Left renal cortex interstitium (tissue), 4 donors: ENCODE data around the gene VAMP7. TPM values are rescaled to one million over a fixed set of nuclear protein-coding genes. Genes with fewer than 3 reads are reported as not detected.
"Not testable (repeated sequence)": the region's sequence is repeated elsewhere in the genome, so short reads cannot be mapped to it uniquely, and the experiment has no call there.

Experiments used
- DNase-seq, 4 donors: peaks; one replicate each; pipeline ENCODE4 v3.0.0-alpha.2; 2013; ENCODE audit warnings: low read depth in 4 of 4, low spot score in 2 of 4, missing footprints in 1 of 4
- polyA plus RNA-seq, 4 donors: library from polyadenylated mRNA; unstranded; fragments of 120-200 nt; gene quantifications; one replicate each; pipeline ENCODE4 v1.2.1, GENCODE V29; 2013; ENCODE audit not compliant: insufficient read length in 4 of 4

Gene VAMP7
- polyA plus RNA-seq, 4 donors, result 38.0 to 53.8 (median 47.2) TPM

DNA sequence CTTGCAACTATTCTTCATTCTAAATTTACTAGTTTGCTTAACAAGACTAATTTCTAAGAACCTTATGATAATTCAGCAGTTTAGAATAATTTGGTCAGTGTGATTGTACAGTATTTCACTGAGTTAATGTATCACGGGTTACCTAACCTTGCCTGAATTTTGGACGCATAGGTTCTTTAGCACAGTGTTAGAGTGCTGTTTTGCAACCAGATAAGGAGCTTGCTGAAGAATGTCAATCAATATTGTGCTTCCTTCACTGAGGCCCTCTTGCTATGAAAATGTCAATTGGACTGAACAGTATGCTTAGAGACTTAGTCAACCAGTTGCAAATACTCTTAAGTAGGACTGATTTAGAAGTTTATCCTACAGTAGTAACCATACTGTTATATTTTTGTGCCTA is 19.6 kb downstream of the VAMP7 start:
- no peak for DNase-seq

DNA sequence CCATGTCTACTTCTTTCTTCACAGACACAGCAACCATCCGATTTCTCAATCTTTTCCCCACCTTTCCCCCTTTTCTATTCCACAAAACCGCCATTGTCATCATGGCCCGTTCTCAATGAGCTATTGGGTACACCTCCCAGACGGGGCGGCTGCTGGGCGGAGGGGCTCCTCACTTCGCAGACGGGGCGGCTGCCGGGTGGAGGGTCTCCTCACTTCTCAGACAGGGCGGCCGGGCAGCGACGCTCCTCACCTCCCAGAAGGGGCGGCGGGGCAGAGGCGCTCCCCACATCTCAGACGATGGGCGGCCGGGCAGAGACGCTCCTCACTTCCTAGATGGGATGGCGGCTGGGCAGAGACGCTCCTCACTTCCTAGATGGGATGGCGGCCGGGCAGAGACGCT is 26.5 kb downstream of the VAMP7 start:
- not testable (repeated sequence) for DNase-seq

DNA sequence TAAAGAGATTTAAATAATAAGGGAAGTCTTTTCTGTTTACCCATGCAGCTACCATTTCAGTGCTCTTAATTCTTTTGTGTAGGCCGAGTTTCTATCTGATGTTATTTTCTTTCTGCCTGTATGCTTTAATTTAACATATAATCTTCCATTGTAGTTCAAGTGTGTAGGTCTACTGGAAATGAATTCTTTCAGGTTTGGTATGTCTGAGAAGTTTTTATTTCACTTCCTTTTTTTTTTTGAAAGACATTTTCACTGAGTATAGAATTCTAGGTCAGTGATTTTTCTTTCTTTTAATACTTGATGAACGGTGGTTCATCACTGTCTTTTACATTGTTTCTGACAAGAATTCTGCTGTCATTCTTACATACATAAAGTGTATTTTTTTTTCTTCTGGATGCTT is 42.1 kb downstream of the VAMP7 start:
- DNase-seq, result no peak

DNA sequence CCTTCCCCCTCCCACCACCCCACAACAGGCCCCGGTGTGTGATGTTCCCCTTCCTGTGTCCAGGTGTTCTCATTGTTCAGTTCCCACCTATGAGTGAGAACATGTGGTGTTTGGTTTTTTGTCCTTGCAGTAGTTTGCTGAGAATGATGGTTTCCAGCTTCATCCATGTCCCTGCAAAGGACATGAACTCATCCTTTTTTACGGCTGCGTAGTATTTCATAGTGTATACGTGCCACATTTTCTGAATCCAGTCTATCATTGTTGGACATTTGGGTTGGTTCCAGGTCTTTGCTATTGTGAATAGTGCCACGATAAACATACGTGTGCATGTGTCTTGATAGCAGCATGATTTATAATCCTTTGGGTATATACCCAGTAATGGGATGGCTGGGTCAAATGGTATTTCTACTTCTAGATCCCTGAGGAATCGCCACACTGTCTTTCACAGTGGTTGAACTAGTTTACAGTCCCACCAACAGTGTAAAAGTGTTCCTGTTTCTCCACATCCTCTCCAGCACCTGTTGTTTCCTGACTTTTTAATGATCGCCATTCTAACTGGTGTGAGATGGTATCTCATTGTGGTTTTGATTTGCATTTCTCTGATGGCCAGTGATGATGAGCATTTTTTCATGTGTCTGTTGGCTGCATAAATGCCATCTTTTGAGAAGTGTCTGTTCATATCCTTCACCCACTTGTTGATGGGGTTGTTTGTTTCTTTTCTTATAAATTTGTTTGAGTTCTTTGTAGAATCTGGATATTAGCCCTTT is 49.9 kb downstream of the VAMP7 start:
- DNase-seq, result not testable (repeated sequence)

DNA sequence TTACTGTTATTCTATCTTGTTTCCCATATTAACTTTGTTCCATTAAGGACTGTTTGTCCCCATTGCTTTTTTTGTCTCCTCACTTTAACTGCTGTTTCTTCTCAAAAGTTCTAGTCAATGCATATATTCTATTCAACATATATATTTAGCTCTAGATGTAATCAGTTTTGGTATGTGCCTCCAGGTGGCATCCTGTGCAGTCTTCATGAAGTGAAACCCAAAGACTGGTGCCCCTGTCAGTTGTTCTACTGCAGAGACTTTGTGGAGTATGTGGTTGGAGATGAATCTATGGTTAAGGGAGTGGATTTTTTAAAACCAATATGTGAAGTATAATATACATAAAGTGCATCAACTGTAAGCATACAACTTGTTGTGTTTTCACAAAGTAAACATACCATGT is 57.0 kb downstream of the VAMP7 start:
- no peak for DNase-seq

DNA sequence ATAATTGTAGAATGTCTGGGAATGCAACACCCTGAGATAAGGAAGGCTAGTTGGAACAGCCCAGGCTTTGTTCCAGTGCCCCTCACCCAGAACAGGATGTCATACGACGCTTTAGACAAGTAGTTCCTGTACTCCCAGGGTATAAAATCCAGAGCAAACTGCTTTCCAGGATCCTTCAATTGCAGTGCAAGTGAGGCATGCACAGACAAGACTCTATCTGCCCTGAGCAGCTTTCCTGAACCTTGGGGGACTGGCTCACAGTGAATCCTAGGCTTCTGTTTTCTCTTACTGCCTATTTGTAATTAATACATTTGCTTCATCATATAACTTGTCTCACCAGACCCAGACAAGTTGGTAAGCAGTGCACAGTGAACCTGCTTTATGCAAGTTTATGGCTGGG is 68.0 kb downstream of the VAMP7 start:
- DNase-seq, result no peak

DNA sequence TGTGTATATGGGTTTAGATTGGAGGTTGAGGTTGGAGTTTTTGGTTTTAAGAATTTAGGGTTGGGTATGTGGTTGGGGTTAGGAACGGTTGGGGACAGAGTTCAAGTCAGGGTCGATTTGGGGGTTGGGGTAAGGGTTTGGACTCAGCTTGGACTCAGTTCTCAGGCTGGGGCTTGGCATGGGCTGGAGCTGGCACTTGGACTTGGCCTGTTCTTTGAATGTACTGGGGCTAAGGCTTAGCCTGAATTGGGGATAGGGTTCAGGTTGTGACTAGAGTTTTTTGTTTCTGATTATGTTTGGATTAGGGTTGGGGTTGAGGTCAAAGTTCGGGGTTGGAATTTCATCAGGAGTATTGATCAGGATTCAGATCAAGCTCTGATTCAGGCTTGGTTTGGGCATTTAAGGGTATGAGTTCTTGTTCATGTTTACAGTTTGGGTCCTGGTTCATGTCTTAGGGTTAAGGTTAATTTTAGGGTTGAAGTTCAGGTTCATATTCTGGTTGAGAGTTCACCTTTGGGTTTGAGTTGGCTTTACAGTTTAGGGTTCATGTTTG is 70.2 kb downstream of the VAMP7 start:
- no peak for DNase-seq

DNA sequence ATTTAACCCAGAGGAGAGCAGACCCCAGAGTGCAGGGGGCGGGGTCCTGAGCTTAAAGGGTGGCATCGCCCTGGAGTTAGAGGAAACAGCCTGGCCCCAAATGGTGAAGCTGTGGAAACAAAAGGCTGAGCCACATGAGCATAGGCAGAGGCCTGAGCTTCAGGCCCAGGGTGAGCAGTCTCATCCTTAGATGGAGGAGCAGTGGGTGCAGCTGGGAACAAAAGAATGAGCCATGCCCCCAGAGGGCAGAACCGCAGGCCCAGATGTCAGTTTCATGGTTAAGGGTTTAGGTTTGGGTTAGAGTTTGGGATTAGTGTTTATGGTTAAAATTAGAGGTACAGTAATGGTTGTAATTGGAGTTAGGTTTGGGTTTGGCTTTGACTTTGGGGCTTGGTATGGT is 71.9 kb downstream of the VAMP7 start:
- no peak for DNase-seq

DNA sequence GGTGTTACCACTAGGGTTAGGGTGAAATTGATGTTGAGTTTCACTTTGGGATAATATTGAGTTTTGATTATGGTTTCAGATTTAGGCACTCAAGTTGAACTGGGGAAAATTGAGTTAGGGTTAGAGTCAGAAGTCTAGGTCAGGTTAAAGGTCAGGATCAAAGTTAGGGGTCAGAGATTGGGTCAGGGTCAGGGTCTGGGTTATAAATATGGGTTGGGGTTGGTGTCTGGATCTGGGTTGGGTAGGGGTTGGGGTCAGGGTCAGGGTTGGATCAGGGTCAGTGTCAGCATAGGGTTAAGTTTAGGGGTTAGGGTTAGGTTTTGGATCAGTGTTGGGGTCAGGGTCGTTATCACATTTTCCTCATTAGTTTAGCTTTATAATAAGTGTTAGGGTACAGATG is 73.6 kb downstream of the VAMP7 start:
- no peak for DNase-seq

DNA sequence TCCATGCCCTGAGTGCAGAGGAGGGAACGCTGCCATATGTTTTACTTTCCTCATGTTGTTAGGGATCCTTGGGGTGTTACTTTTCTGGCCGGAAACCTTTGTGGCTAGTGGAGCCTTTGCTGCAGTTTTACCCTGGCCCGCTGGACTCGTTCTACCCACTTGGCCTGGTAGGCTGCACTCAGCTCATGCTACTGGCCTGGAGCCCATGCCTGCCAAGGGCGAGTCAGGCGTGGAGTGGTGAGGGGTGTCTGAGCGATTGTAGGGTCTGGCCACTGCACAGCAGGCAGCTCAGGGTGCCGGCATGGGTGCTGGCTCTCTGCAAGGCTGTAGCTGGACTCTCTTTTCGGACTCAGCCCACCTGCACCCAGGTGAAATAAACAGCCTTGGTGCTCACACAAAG is 75.0 kb downstream of the VAMP7 start:
- no peak for DNase-seq

DNA sequence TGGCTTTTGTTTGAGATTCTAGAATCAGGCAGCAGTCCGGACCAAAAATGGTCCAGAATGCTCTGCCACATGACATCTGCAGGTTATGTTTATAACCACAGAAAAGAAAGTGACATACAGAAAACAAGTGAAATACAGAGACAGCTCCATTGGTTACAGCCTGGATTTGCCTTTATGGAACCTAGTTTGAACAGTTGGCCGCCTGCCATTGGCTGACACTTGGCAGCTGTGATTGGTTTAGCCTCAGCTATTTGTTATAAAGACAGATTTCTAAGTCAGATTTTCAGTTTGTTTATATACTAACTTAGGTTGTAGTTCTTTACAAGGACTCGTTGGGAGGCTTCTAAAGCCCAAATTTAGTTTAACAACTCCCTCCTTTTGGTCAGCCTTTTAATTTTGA is 75.5 kb downstream of the VAMP7 start:
- DNase-seq, result no peak

DNA sequence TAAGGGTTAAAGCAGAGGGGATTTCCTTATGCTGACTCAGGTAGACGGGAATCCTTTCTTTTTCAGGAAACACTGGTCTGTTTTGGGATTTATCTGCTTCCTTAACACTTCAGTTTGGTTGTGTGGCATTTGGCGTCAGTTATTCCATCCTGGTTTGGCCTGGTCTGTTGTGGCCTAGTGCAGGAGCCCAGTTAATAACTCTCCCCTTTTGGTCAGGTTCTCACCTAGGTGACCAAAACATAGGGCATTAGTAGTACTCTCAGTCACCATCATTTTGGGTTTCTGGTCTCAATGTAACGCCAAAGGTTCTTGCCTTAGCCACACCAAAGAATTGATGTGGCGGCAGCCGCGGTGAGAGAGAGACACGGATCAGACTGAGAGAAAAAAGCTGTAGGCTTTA is 76.7 kb downstream of the VAMP7 start:
- DNase-seq, result no peak

DNA sequence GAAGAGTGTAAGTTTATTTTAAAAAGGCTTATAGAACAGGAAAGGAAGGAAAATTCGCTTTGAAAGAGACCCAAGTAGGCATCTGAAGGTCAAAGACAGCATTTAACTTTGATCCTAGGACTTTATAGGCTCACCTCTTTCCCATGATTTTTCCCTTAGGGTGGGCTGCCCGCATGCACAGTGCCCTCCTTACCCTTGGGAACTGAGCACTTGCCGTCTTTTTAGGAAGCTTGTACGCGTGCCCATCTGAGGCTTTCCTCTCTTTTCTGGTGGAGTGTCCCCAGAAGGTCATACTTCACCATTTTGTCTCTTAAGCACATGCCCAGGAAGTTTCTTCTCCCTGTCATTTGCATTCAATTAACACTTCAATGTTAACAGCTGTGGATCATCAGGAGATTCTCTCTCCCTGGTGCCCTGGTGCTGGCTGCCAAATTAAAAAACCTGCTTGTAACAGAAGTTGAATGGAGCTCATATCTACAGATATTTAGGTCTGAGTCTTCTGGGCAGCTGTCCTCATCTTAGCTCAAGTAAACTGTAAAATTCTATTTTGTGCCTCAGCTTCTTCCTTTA is 78.0 kb downstream of the VAMP7 start:
- DNase-seq, result no peak

DNA sequence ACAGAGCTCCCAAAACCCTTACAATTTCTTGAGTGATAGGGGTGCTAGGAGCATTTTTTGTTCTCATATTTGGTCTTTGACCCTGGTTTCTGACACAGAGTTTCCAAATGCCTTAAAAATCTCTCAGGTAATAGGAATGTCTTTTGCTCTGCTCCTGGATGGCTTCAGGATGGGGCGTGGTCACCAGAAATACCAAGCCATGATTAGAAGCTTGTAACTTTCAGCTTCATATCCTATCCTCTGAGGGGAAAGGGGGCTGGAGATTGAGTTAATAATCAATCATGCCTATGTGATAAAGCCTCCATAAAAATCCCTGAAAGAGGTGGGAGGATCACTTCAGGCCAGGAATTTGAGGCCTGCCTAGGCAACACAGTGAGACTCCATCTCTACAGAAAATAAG is 81.8 kb downstream of the VAMP7 start:
- DNase-seq, result no peak

DNA sequence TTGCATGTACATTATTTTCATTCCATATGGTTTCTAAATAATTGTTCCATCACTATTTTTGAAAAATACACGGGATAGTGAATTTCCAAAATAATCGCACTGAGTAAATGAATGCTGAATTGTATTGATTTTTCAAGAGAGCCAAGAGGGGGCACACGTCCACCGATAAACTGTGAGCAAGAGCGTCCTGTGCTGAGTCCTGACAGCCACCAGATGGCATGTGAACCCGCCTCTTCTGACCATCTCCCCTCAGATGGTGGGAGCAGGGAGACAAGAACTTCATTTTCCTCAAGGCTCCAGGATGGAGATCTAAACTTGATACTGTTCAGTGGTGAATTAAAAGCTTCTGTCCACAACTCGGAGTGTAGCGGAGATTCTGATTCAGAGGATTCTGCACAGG is 85.7 kb downstream of the VAMP7 start:
- no peak for DNase-seq

DNA sequence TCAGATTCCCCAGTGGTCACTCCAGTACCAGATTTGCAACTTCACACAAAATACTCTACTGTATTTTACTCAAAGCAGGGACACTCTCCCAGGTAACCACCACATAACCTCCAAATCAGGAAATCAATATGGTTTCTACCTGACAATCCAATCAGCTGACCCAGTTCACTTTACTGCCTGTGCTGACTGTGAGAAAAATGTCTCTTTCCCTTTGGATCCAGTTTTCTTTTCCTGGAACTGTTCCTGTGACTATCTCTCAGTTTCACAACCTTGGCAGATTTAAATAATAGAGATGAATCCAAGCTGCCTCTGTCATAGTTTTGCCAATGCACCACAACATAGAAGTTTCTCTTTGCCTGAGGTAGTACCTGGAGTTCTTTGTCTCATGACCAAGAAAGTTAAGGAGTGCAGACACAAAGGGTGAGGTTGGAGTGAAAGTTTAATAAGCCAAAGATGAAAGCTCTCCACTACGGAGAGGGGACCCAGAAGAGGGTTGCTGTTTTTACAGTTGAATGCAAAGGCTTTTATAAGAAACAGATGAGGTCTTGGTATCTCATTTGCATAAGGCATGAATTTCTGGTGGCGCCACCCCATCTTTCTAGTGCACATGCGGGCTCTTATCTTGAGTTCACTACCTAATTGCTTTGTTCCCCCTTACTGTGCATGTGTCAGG is 86.6 kb downstream of the VAMP7 start:
- no peak for DNase-seq

DNA sequence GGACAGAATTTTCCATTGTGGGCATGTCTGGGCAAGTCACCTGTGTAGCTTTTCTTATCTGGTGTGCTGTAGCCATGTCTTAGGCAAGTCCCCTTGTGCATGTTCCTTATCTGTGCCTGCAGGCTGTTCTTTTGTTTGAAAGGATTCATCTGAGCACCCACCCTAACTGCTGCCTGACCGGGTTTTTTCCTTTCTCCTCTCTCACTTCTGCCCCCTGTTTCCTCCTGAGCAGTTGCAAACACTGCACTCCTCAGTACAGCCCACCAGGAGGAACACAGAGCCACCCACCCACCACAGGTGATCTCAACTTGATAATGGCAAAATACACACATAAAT is 87.1 kb downstream of the VAMP7 start:
- no peak for DNase-seq

DNA sequence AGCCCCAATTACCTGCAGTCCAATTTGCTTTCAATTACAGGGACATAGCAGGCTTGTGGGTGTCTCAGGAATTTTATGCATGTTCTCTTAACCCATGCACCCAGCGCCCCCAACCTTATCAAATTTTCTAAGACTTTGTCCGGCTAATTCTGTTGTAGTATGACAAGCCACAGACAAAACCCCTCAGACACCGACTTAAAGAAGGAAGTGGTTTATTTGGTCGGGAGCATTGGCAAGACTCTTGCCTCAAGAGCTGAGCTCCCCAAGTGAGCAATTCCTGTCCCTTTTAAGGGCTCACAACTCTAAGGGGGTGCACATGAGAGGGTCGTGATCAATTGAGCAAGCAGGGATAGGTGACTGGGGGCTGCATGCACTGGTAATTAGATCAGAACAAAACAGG is 87.6 kb downstream of the VAMP7 start:
- no peak for DNase-seq

DNA sequence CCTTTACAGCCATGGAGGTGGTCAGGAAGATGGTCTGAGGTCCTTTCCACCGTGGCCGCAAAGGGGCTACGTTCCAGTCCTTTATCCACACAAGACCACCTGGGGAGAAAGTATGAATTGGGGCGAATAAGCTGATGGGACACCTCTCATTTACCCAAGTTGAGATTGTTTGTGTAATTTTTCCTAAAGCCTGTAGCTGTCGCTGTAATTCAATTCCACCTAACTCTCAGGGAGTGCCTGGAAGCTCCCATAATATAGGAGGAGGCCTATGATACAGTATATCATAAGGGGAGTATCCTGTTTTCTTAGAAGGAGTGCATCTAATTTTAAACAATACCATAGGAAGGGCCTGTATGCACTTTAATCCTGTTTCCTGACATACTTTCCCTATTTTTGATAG is 90.5 kb downstream of the VAMP7 start:
- DNase-seq, result not testable (repeated sequence)

DNA sequence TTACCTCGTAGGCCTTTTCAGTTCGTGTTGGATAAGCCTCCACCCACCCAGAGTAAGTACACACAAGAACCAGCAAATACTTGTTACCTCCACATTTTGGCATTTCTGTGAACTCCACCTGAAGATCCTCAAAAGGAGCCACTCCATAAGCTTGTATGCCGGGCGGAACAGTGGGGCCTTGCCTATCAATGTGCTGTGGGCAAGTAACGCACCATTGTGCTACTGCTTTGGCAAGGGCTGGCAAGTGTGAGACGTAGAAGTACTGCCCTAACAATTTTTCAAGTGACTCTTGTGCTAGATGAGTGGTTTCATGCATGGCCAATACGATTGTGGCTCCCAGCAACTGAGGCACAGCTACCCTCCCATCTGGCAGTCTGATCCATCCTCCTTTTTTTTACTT is 91.1 kb downstream of the VAMP7 start:
- DNase-seq, result not testable (repeated sequence)

DNA sequence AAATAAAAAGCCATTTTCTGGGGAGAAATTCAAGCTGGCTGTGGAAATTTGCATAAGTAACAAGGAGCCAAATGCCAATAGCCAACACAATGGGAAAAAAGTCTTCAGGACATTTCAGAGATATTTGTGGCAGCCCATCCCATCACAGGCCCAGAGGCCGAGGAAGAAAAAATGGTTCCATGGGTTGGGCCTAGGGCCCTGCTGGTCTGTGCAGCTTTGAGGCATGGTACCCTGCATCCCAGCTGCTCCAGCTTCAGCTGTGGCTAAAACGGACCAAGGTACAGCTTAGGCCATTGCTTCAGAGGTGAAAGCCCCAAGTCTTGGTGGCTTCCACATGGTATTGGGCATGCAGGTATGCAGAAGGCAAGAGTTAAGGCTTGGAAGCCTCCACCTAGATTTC is 102.2 kb downstream of the VAMP7 start:
- DNase-seq, result no peak

DNA sequence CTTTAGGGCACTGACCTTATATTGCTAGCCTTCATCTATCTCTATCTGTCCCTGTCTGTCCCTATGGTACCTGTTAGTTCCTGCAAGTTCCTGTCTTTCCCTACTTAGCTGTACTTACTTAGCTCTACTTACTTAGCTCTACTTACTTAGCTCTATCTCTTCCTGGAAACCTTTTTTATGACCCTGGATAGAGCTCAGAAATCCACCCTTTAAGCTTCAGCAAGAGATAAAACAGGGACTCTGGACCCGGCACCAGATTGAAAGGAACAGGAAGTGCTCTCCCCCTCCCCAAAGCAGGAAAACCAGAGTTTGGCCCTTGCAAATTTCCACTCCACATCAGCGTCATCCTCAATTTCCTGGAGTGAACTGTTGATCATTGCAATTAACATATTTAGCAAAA is 104.1 kb downstream of the VAMP7 start:
- no peak for DNase-seq
